Neutrophil (primary cell): ENCODE data around the gene TRPC5OS.

ENCODE experiments used
- H3K27ac ChIP-seq: fragments of 200-600 bp; sonication (generic); 2 replicates; pipeline ENCODE4 v1.5.1; 2016; ENCODE audit warnings: mild to moderate bottlenecking, moderate library complexity
- H3K27me3 ChIP-seq: fragments of 200-600 bp; sonication (generic); 2 replicates; pipeline ENCODE4 v1.6.0; 2016; ENCODE audit warnings: mild to moderate bottlenecking
- H3K36me3 ChIP-seq: fragments of 200-600 bp; sonication (generic); 2 replicates; pipeline ENCODE4 v1.5.1; 2017
- H3K4me1 ChIP-seq, 2 experiments: fragments of 200-600 bp in 1 of 2; sonication (generic) in 1 of 2; 1 replicate in 1 of 2; 2 replicates in 1 of 2; pipeline versions ENCODE4 v1.5.1 to v1.6.1; 2013 to 2016; ENCODE audit warnings: low read depth in 1 of 2, low read length in 1 of 2, mild to moderate bottlenecking in 1 of 2, moderate library complexity in 1 of 2; ENCODE audit not compliant: control insufficient read depth in 1 of 2, insufficient read depth in 1 of 2
- H3K4me3 ChIP-seq, 2 experiments: fragments of 200-600 bp in 1 of 2; sonication (generic) in 1 of 2; 1 replicate in 1 of 2; 2 replicates in 1 of 2; pipeline ENCODE4 v1.5.1; 2013 to 2016; ENCODE audit warnings: low read depth in 1 of 2, low read length in 1 of 2, mild to moderate bottlenecking in 1 of 2, moderate library complexity in 1 of 2
- H3K9me3 ChIP-seq: fragments of 200-600 bp; sonication (generic); 2 replicates; pipeline ENCODE4 v1.5.1; 2016
- TF ChIP-seq, protein P1 (sequence below): fragments of 200-600 bp; sonication (generic); IDR thresholded peaks from 2 replicates; pipeline ENCODE4 v1.5.1; 2016; ENCODE audit warnings: antibody characterized with exemption

Gene TRPC5OS

DNA sequence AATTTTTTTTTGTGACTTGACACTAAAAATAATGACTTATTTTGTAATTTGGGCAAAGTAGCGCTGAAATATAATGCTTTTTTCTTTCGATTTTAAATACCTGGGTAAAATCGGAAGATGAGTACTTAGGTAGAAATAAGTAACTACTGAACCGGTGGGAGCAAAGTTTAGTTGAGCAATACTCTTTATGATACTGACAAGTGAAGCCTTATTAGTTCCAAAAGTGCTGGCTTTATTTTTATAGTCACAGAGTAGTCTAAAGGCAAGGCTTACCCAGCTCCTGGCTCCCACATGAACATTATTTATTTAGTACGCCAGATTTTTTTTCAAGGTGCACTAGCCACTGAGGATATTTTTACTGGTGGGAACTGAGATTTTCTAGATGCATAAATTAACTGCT, 14.4 kb upstream of the TRPC5OS start:
- no peak overlapping the region for H3K4me3 ChIP-seq
- no peaks in the 10 kb centered on the region for H3K27me3 ChIP-seq
- no peaks in the 10 kb centered on the region for H3K36me3 ChIP-seq
- no peaks in the 10 kb centered on the region for H3K4me1 ChIP-seq
- H3K27ac ChIP-seq = no peak overlapping the region
- H3K9me3 ChIP-seq = no peaks in the 10 kb centered on the region
- TF ChIP-seq, protein P1, sequence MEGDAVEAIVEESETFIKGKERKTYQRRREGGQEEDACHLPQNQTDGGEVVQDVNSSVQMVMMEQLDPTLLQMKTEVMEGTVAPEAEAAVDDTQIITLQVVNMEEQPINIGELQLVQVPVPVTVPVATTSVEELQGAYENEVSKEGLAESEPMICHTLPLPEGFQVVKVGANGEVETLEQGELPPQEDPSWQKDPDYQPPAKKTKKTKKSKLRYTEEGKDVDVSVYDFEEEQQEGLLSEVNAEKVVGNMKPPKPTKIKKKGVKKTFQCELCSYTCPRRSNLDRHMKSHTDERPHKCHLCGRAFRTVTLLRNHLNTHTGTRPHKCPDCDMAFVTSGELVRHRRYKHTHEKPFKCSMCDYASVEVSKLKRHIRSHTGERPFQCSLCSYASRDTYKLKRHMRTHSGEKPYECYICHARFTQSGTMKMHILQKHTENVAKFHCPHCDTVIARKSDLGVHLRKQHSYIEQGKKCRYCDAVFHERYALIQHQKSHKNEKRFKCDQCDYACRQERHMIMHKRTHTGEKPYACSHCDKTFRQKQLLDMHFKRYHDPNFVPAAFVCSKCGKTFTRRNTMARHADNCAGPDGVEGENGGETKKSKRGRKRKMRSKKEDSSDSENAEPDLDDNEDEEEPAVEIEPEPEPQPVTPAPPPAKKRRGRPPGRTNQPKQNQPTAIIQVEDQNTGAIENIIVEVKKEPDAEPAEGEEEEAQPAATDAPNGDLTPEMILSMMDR = no peak

DNA sequence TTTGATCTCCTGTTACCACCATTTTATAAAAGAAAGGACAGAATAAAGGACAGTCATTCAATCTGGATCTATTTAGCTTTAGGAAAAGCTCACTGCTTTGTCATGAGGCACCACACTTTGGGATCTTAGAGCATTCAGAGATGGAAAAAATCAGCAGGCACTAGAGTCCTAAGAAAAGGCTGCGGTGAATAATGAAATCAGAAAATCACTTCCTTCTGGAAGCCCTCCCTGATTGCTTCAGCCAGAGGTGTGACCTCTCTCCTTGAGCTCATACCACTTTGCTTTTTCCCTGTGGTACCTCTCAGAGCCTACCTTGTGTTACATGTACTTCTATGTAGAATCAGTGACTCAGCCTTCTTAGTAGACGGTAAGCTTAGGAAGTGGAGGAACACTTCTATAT, 8.7 kb upstream of the TRPC5OS start:
- TF ChIP-seq, protein P1 = no peak
- Histone ChIP-seq H3K36me3 (no peaks in the 10 kb centered on the region), H3K27ac (no peak overlapping the region), H3K4me1 (no peaks in the 10 kb centered on the region), H3K9me3 (no peaks in the 10 kb centered on the region), H3K4me3 (no peak overlapping the region), H3K27me3 (peaks cover 5% of the 10 kb centered on the region)

DNA sequence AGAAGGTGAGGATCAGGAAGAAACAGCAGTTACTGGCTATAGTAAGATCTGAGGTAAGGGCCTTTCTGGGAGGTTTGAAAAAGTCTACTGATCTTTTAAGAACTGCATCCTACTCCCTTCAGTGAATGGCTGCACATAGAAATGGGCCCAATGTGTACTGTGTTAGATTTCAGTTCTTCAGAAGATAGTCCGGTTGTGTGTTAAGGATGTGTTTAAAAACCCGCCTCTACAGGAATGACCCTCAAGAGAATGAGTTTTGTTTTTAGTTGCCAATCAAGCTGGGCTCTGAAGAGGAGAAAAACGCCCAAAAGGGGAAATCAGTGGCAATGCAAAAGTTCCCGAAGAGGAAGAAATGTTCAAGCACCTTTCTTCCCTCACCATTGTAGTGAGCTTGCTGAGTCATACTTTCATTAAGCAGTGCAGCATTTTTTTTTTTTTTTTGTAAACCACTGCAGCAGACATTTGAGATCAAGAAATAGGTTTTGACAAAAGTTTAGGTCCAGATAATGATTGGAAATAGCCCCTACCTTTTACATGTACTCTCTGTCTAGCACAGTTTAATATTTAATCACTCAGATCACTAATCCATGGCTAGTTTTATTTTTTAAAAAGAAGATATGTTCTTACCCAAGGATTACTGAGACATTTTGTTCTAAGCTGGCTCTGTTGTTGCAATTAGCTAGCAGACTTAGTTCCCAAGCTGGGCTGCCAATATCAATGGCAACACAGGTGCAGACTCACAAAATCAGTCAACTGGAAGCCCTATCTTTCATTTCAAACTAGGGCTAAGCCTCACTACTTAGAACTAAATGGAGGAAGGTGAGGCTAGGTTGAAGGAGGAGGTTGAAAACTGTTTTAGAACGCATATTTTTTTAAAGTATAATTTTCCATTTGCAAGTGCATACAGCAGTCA, 7.0 kb upstream of the TRPC5OS start:
- Histone ChIP-seq H3K4me3 (no peak overlapping the region), H3K27ac (no peak overlapping the region), H3K36me3 (no peaks in the 10 kb centered on the region), H3K27me3 (peaks cover 5% of the 10 kb centered on the region), H3K4me1 (no peaks in the 10 kb centered on the region), H3K9me3 (no peaks in the 10 kb centered on the region)
- TF ChIP-seq, protein P1 = no peak

DNA sequence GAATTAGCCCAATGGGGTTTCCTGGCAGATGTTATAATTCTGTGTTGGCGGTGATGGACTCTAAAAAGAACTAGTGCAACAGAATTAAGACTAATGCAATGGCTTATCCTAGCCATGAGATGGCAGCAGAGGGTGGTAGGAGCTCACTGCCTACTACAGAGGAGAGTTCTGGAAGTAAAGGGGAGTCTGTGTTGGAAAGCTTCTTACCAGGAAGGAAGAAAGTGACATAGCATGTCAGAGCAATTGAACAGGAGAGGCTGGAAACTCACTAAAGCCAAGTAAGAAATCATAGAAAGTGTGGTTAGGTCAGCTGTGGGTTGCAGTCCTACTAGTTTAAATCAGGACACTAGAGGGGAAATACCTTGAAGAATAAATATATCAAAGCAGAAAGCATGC, 6.3 kb upstream of the TRPC5OS start:
- H3K27me3 ChIP-seq = peaks cover 5% of the 10 kb centered on the region
- TF ChIP-seq, protein P1 = no peak
- no peak overlapping the region for H3K4me3 ChIP-seq
- H3K4me1 ChIP-seq = no peaks in the 10 kb centered on the region
- H3K36me3 ChIP-seq = no peaks in the 10 kb centered on the region
- no peak overlapping the region for H3K27ac ChIP-seq
- no peaks in the 10 kb centered on the region for H3K9me3 ChIP-seq

DNA sequence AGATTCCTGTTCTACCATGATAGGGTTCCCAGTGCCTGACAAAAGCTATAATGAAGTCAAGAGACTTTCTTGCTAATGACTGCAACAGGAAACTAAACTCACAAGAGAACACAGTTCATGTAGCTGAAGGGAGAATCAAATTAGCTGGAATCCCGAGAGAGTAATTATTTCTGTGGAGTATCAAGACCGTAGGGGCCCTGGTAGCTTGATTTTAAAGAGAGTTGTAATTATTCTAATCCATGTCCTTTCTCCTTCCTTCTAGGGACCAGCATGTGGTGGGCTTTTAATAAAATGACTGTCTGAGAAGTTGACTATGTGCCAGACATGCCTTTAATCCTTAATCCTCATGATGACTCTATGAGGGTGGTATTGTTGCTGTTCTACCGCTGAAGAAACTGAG, 1.7 kb upstream of the TRPC5OS start:
- no peaks in the 10 kb centered on the region for H3K4me1 ChIP-seq
- H3K4me3 ChIP-seq = no peak overlapping the region
- no peaks in the 10 kb centered on the region for H3K36me3 ChIP-seq
- H3K27ac ChIP-seq = no peak overlapping the region
- H3K27me3 ChIP-seq = no peaks in the 10 kb centered on the region
- TF ChIP-seq, protein P1 = no peak
- no peaks in the 10 kb centered on the region for H3K9me3 ChIP-seq
